HCT116 (cell line): ENCODE data around the gene ESYT1. TPM values are rescaled to one million over a fixed set of nuclear protein-coding genes. Genes with fewer than 3 reads are reported as not detected.

Source experiments
- ATAC-seq: fragments of 200-7000 bp; cut with Tn5 transposase; 2 replicates; pipeline ENCODE4 v1.9.1; 2020; ENCODE audit warnings: mild to moderate bottlenecking, moderate library complexity
- BruUV-seq: library from RNA; stranded (reverse); fragments of 400-500 nt; replicated peaks from 2 replicates; lab custom pipeline; 2021; lab: Mats Ljungman, UMichigan
- CTCF ChIA-PET: fragments of 300-600 bp; sonication (Branson Sonifier 250); formaldehyde crosslinking; loops from one replicate; lab custom pipeline; 2021; ENCODE audit warnings: antibody characterized with exemption; lab: Charles Lee
- POLR2A ChIA-PET: fragments of 300-600, 350-600 bp; sonication (Branson Sonifier 250); formaldehyde crosslinking; loops from one replicate; lab custom pipeline; 2021; ENCODE audit warnings: antibody characterized with exemption; lab: Charles Lee
- RAD21 ChIA-PET, 2 experiments: fragments of 300-600 bp; sonication (Branson Sonifier 250); formaldehyde crosslinking; loops; one replicate each; lab custom pipeline; 2023; ENCODE audit warnings: low total read pairs in 2 of 2; ENCODE audit not compliant: uncharacterized antibody in 2 of 2, unreplicated experiment in 2 of 2, low non-redundant PET in 1 of 2; lab: Charles Lee
- DNase-seq: peaks from one replicate; pipeline ENCODE4 v3.0.0-alpha.2; 2010; ENCODE audit warnings: low read depth, low spot score
- H2AFZ ChIP-seq: fragments of 200-600 bp; shearing (Covaris generic), sonication (generic); 2 replicates; pipeline ENCODE4 v1.6.1; 2017; ENCODE audit warnings: low read depth, mixed run types, mixed read lengths, antibody characterized with exemption, low read length; ENCODE audit not compliant: poor library complexity, severe bottlenecking
- H3K27ac ChIP-seq: 2 replicates; pipeline ENCODE4 v1.5.1; 2012; ENCODE audit warnings: low read depth, low read length
- H3K27me3 ChIP-seq: fragments of 200-600 bp; sonication (generic); 2 replicates; pipeline ENCODE4 v1.6.1; 2016; ENCODE audit warnings: mixed run types, low read length, mixed read lengths; ENCODE audit not compliant: insufficient read depth
- H3K36me3 ChIP-seq, 2 experiments: fragments of 200-500 bp in 1 of 2; fragments of 200-600 bp in 1 of 2; sonication (Bioruptor generic) in 1 of 2; sonication (generic) in 1 of 2; 2 replicates each; pipeline versions ENCODE4 v1.5.1 to v1.6.1; 2014 to 2016; ENCODE audit warnings: low read length in 2 of 2, inconsistent platforms in 1 of 2, mixed read lengths in 1 of 2, mixed run types in 1 of 2; ENCODE audit not compliant: insufficient read depth in 2 of 2, control insufficient read depth in 1 of 2
- H3K4me1 ChIP-seq, 2 experiments: fragments of 200-600 bp in 1 of 2; sonication (generic) in 1 of 2; 2 replicates each; pipeline versions ENCODE4 v1.5.1 to v1.6.1; 2012 to 2017; ENCODE audit warnings: low read length in 2 of 2, inconsistent platforms in 1 of 2, mild to moderate bottlenecking in 1 of 2, mixed read lengths in 1 of 2, mixed run types in 1 of 2, moderate library complexity in 1 of 2; ENCODE audit not compliant: insufficient read depth in 2 of 2, control insufficient read depth in 1 of 2
- H3K4me2 ChIP-seq: fragments of 200-600 bp; sonication (generic); 2 replicates; pipeline ENCODE4 v1.6.1; 2017; ENCODE audit warnings: mixed run types, low read length, mixed read lengths
- H3K4me3 ChIP-seq, 2 experiments: fragments of 200-600 bp in 1 of 2; sonication (generic) in 1 of 2; replicated peaks in 1 of 2; 2 replicates each; pipeline ENCODE4 v1.5.1; 2011 to 2016; ENCODE audit warnings: low read length in 2 of 2, control low read depth in 1 of 2, low read depth in 1 of 2, mild to moderate bottlenecking in 1 of 2, mixed read lengths in 1 of 2, mixed run types in 1 of 2
- H3K79me2 ChIP-seq: fragments of 200-600 bp; sonication (generic); 2 replicates; pipeline ENCODE4 v1.6.1; 2017; ENCODE audit warnings: mild to moderate bottlenecking, mixed run types, low read length, moderate library complexity, mixed read lengths; ENCODE audit not compliant: insufficient read depth
- H3K9ac ChIP-seq: fragments of 200-600 bp; sonication (generic); 2 replicates; pipeline ENCODE4 v1.6.1; 2016; ENCODE audit warnings: low read length, mixed read lengths
- H3K9me2 ChIP-seq: fragments of 200-600 bp; sonication (generic), shearing (Covaris generic); 2 replicates; pipeline ENCODE4 v1.6.1; 2017; ENCODE audit warnings: mixed run types, mild to moderate bottlenecking, moderate library complexity; ENCODE audit not compliant: insufficient read depth
- H3K9me3 ChIP-seq, 2 experiments: fragments of 200-500 bp in 1 of 2; fragments of 200-600 bp in 1 of 2; sonication (Bioruptor generic) in 1 of 2; sonication (generic) in 1 of 2; 2 replicates each; pipeline ENCODE4 v1.6.1; 2014 to 2017; ENCODE audit warnings: low read length in 2 of 2, mixed read lengths in 2 of 2, inconsistent platforms in 1 of 2, low read depth in 1 of 2, mild to moderate bottlenecking in 1 of 2, mixed run types in 1 of 2, moderate library complexity in 1 of 2; ENCODE audit not compliant: control insufficient read depth in 1 of 2, insufficient read depth in 1 of 2
- H4K20me1 ChIP-seq: fragments of 200-600 bp; sonication (generic), shearing (Covaris generic); 2 replicates; pipeline ENCODE4 v1.6.1; 2017; ENCODE audit warnings: mixed run types, mild to moderate bottlenecking, moderate library complexity; ENCODE audit not compliant: insufficient read depth
- ATF3 ChIP-seq: IDR thresholded peaks from 2 replicates; pipeline ENCODE4 v1.6.1; 2012
- CEBPB ChIP-seq: IDR thresholded peaks from 2 replicates; pipeline ENCODE4 v1.6.1; 2012; ENCODE audit warnings: low read depth
- EZH2phosphoT487 ChIP-seq: fragments of 200-600 bp; IDR thresholded peaks from 2 replicates; pipeline ENCODE4 v1.6.1; 2018; ENCODE audit warnings: antibody characterized with exemption, borderline replicate concordance
- POLR2A ChIP-seq: IDR thresholded peaks from 2 replicates; pipeline ENCODE4 v1.7.0; 2011; ENCODE audit warnings: borderline replicate concordance; ENCODE audit not compliant: insufficient read depth, insufficient read length; ENCODE audit errors: extremely low read depth
- POLR2AphosphoS5 ChIP-seq: IDR thresholded peaks from 2 replicates; pipeline ENCODE4 v1.6.1; 2011; ENCODE audit warnings: mild to moderate bottlenecking, low read depth, low read length, moderate library complexity
- SRF ChIP-seq: IDR thresholded peaks from 2 replicates; pipeline ENCODE4 v1.6.1; 2012; ENCODE audit warnings: low read depth
- YY1 ChIP-seq: IDR thresholded peaks from 2 replicates; pipeline ENCODE4 v1.6.1; 2011; ENCODE audit warnings: low read length, low read depth, moderate library complexity, mild to moderate bottlenecking; ENCODE audit not compliant: insufficient replicate concordance; ENCODE audit errors: extremely low read depth
- ZFX ChIP-seq: fragments of 450-650 bp; IDR thresholded peaks from 2 replicates; pipeline ENCODE4 v1.6.1; 2017
- intact Hi-C: fragments of 100-400 bp; cut with micrococcal nuclease; formaldehyde crosslinking; loops from 2 replicates; pipeline ENCODE4 v1.10.0; 2022
- total RNA-seq: library from RNA; stranded (reverse); gene quantifications from one replicate; pipeline ENCODE4 v1.2.1, GENCODE V29; 2021; ENCODE audit not compliant: unreplicated experiment

Gene ESYT1
- total RNA-seq, 1 experiment from 2014 or later: 80.9 TPM

- ChIA-PET RAD21 (no interaction called here), POLR2A (no interaction called here), CTCF (interaction anchor here (0.6 kb wide), 1 partner anchor 159 kb away, joined by 6 read pairs; no protein-coding TSS in a partner anchor)
- Histone ChIP-seq H3K4me1 (peaks cover 17 to 32% of the 10 kb centered on the region in 2 experiments), H3K9me2 (no peaks in the 10 kb centered on the region), H3K9me3 (no peaks in the 10 kb centered on the region), H2AFZ (no peak overlapping the region), H3K27ac (no peak overlapping the region), H4K20me1 (no peaks in the 10 kb centered on the region), H3K9ac (no peak overlapping the region), H3K4me3 (no peak overlapping the region), H3K79me2 (peaks cover 18% of the 10 kb centered on the region), H3K4me2 (no peak overlapping the region), H3K27me3 (no peaks in the 10 kb centered on the region), H3K36me3 (peaks cover 4 to 28% of the 10 kb centered on the region in 2 experiments; a peak in 3 of 4 replicates)
- ATAC-seq (no peak), DNase-seq (no peak)
- TF ChIP-seq ZFX (no peak), YY1 (no peak), POLR2A (no peak), CEBPB (no peak), ATF3 (no peak), SRF (no peak), EZH2phosphoT487 (no peak)
- intact Hi-C loops: no loop called here
- no TSS peak for BruUV-seq
Measured at GRCh38 chr12:56121204-56121870, 6.7 kb upstream of the ESYT1 start.

- Histone ChIP-seq H3K36me3 (peaks cover 0 to 21% of the 10 kb centered on the region in 2 experiments; a peak in 2 of 4 replicates), H3K9ac (no peak overlapping the region), H3K4me2 (no peak overlapping the region), H4K20me1 (no peaks in the 10 kb centered on the region), H3K4me3 (no peak overlapping the region), H3K9me2 (no peaks in the 10 kb centered on the region), H3K4me1 (peaks cover 29 to 45% of the 10 kb centered on the region in 2 experiments), H3K27ac (no peak overlapping the region), H3K27me3 (no peaks in the 10 kb centered on the region), H3K79me2 (peaks cover 8% of the 10 kb centered on the region; the same call in 1 of the 2 replicates), H2AFZ (no peak overlapping the region), H3K9me3 (no peaks in the 10 kb centered on the region)
- DNase-seq (no peak), ATAC-seq (no peak)
- no peak; the same call in 1 of the 2 replicates for TF ChIP-seq POLR2AphosphoS5
- no TSS peak for BruUV-seq
- intact Hi-C loops: no loop called here
- POLR2A ChIA-PET: no interaction called here
- CTCF ChIA-PET: no interaction called here
- RAD21 ChIA-PET: no interaction called here
Measured at GRCh38 chr12:56122637-56123036, 5.4 kb upstream of the ESYT1 start.
